ENCODE measurements around the gene DAPK2. TPM values are rescaled to one million over a fixed set of nuclear protein-coding genes. Genes with fewer than 3 reads are reported as not detected.

DAPK2 gene
- total and polyA plus RNA-seq, 2 donors from 2014 or later, result 3.0 to 3.8 TPM

GRCh38 chr15:64011736-64012135 lies 34.5 kb downstream of the DAPK2 start:
- Histone ChIP-seq H3K27ac (ENCODE audit: low read depth in 2 of 2, low read length in 2 of 2) (no peak overlapping the region), H3K4me3 (ENCODE audit: low read length in 3 of 3) (no peak overlapping the region), H3K27me3 (ENCODE audit: control insufficient read depth, insufficient read depth, low read length) (no peaks in the 10 kb centered on the region), H3K4me1 (ENCODE audit: control insufficient read depth in 2 of 3, insufficient read depth in 2 of 3, low read depth in 1 of 3, low read length in 3 of 3) (peaks cover 0 to 5% (median 0%) of the 10 kb centered on the region in 3 donors), H3K9ac (ENCODE audit: low read length in 3 of 3) (no peak overlapping the region), H3K9me3 (ENCODE audit: control insufficient read depth in 2 of 3, insufficient read depth in 1 of 3, low read length in 3 of 3) (no peaks in the 10 kb centered on the region), H3K36me3 (ENCODE audit: control insufficient read depth in 2 of 3, insufficient read depth in 3 of 3, low read length in 3 of 3) (no peaks in the 10 kb centered on the region)
- intact Hi-C loops (cut with DNase I), result no loop called here
- FAIRE-seq, result no peak
- no peak for DNase-seq
- no peak for TF ChIP-seq CTCF (IDR thresholded peaks at IDR 0.05; ENCODE audit: borderline replicate concordance, extremely low read depth, insufficient read depth)

DNA sequence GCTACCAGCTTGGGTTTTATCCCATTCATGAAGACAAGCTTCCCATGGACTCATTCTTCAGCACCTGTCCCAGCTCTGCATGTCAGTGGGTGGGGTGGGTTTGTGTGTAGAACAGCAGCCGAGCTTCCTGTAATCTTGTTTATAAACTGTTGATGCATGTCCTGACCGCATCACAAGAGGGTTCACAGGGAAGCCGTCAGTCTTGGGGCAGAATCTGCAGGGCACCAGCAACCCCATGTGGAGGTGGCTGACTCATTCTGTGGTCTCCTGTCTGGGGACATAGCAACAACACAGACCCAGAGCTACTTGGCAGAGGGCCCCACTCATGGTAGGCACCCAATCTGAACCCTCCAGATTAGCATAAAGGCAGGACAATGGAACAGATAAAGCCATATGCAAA lies 35.6 kb downstream of the DAPK2 start:
- no peak for FAIRE-seq
- peak; percentile 29 to 91 (median 39) for DNase-seq
- Histone ChIP-seq H3K4me1 (ENCODE audit: control insufficient read depth in 2 of 3, insufficient read depth in 2 of 3, low read depth in 1 of 3, low read length in 3 of 3) (peaks cover 0 to 5% (median 0%) of the 10 kb centered on the region in 3 donors), H3K9ac (ENCODE audit: low read length in 3 of 3) (no peak overlapping the region), H3K27ac (ENCODE audit: low read depth in 2 of 2, low read length in 2 of 2) (no peak overlapping the region), H3K36me3 (ENCODE audit: control insufficient read depth in 2 of 3, insufficient read depth in 3 of 3, low read length in 3 of 3) (no peaks in the 10 kb centered on the region), H3K27me3 (ENCODE audit: control insufficient read depth, insufficient read depth, low read length) (no peaks in the 10 kb centered on the region), H3K4me3 (ENCODE audit: low read length in 3 of 3) (no peak overlapping the region), H3K9me3 (ENCODE audit: control insufficient read depth in 2 of 3, insufficient read depth in 1 of 3, low read length in 3 of 3) (no peaks in the 10 kb centered on the region)
- TF ChIP-seq CTCF (IDR thresholded peaks at IDR 0.05; ENCODE audit: borderline replicate concordance, extremely low read depth, insufficient read depth), result no peak
- intact Hi-C loops (cut with DNase I), result no loop called here

- Histone ChIP-seq H3K9ac (ENCODE audit: low read length in 3 of 3) (no peak overlapping the region), H3K36me3 (ENCODE audit: control insufficient read depth in 2 of 3, insufficient read depth in 3 of 3, low read length in 3 of 3) (no peaks in the 10 kb centered on the region), H3K9me3 (ENCODE audit: control insufficient read depth in 2 of 3, insufficient read depth in 1 of 3, low read length in 3 of 3) (no peaks in the 10 kb centered on the region), H3K4me1 (ENCODE audit: control insufficient read depth in 2 of 3, insufficient read depth in 2 of 3, low read depth in 1 of 3, low read length in 3 of 3) (peaks cover 0 to 3% (median 0%) of the 10 kb centered on the region in 3 donors), H3K27ac (ENCODE audit: low read depth in 2 of 2, low read length in 2 of 2) (no peak overlapping the region), H3K27me3 (ENCODE audit: control insufficient read depth, insufficient read depth, low read length) (no peaks in the 10 kb centered on the region), H3K4me3 (ENCODE audit: low read length in 3 of 3) (no peak overlapping the region)
- intact Hi-C loops (cut with DNase I), result no loop called here
- FAIRE-seq (no peak), DNase-seq (no peak)
- TF ChIP-seq CTCF (IDR thresholded peaks at IDR 0.05; ENCODE audit: borderline replicate concordance, extremely low read depth, insufficient read depth), result no peak
Observed at GRCh38 chr15:64009798-64010261, 36.5 kb downstream of the DAPK2 start.

GRCh38 chr15:64009241-64009640 lies 37.0 kb downstream of the DAPK2 start:
- Histone ChIP-seq H3K9ac (ENCODE audit: low read length in 3 of 3) (no peak overlapping the region), H3K36me3 (ENCODE audit: control insufficient read depth in 2 of 3, insufficient read depth in 3 of 3, low read length in 3 of 3) (no peaks in the 10 kb centered on the region), H3K4me1 (ENCODE audit: control insufficient read depth in 2 of 3, insufficient read depth in 2 of 3, low read depth in 1 of 3, low read length in 3 of 3) (peaks cover 0 to 3% (median 0%) of the 10 kb centered on the region in 3 donors)

More at GRCh38 chr15:64009241-64009640, 37.0 kb downstream of the DAPK2 start:
- no peak for FAIRE-seq
- H3K27me3 ChIP-seq (ENCODE audit: control insufficient read depth, insufficient read depth, low read length), result no peaks in the 10 kb centered on the region
- no peak overlapping the region for H3K4me3 ChIP-seq (ENCODE audit: low read length in 3 of 3)
- TF ChIP-seq CTCF (IDR thresholded peaks at IDR 0.05; ENCODE audit: borderline replicate concordance, extremely low read depth, insufficient read depth), result no peak
- H3K9me3 ChIP-seq (ENCODE audit: control insufficient read depth in 2 of 3, insufficient read depth in 1 of 3, low read length in 3 of 3), result no peaks in the 10 kb centered on the region
- DNase-seq, result no peak
- intact Hi-C loops (cut with DNase I), result no loop called here
- H3K27ac ChIP-seq (ENCODE audit: low read depth in 2 of 2, low read length in 2 of 2), result no peak overlapping the region

All from kidney (tissue), 14 donors.